ENCODE measurements around the gene R3HDM1.

DNA sequence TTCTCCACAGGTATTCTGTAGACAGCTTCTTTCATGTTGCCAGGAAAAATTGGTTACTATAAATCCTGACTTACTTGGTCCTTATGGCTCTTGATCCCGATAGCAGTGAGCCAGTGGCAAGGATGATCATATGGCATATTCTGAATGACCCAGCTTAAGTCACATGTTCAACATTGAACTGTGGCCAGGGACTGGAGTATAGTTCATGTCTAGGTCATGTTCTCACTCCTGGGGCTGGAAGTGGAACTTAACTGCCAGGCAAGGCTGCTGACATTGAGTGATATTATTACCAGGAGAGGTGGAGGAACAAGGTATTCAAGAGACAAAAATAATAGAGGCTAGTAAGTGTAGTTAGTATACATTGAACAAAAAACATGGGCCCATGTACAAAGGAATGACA, 26.2 kb downstream of the R3HDM1 start:
- TF ChIP-seq, protein P1, sequence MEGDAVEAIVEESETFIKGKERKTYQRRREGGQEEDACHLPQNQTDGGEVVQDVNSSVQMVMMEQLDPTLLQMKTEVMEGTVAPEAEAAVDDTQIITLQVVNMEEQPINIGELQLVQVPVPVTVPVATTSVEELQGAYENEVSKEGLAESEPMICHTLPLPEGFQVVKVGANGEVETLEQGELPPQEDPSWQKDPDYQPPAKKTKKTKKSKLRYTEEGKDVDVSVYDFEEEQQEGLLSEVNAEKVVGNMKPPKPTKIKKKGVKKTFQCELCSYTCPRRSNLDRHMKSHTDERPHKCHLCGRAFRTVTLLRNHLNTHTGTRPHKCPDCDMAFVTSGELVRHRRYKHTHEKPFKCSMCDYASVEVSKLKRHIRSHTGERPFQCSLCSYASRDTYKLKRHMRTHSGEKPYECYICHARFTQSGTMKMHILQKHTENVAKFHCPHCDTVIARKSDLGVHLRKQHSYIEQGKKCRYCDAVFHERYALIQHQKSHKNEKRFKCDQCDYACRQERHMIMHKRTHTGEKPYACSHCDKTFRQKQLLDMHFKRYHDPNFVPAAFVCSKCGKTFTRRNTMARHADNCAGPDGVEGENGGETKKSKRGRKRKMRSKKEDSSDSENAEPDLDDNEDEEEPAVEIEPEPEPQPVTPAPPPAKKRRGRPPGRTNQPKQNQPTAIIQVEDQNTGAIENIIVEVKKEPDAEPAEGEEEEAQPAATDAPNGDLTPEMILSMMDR (conservative IDR thresholded peaks at IDR 0.05; ENCODE audit: low read depth, low read length) = no peak
- no peak for TF ChIP-seq RAD21 (IDR thresholded peaks at IDR 0.05; ENCODE audit: low read length)
- TF ChIP-seq POLR2A (IDR thresholded peaks at IDR 0.05; ENCODE audit: low read depth, low read length) = no peak
- TF ChIP-seq MAZ (IDR thresholded peaks at IDR 0.05; ENCODE audit: borderline replicate concordance, low read depth, low read length) = no peak
- TF ChIP-seq, protein P2, sequence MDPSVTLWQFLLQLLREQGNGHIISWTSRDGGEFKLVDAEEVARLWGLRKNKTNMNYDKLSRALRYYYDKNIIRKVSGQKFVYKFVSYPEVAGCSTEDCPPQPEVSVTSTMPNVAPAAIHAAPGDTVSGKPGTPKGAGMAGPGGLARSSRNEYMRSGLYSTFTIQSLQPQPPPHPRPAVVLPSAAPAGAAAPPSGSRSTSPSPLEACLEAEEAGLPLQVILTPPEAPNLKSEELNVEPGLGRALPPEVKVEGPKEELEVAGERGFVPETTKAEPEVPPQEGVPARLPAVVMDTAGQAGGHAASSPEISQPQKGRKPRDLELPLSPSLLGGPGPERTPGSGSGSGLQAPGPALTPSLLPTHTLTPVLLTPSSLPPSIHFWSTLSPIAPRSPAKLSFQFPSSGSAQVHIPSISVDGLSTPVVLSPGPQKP (IDR thresholded peaks at IDR 0.05; ENCODE audit: borderline replicate concordance, low read depth, low read length) = no peak
- TF ChIP-seq MAFK (IDR thresholded peaks at IDR 0.05; ENCODE audit: low read depth, low read length) = no peak
- TF ChIP-seq, protein P3, sequence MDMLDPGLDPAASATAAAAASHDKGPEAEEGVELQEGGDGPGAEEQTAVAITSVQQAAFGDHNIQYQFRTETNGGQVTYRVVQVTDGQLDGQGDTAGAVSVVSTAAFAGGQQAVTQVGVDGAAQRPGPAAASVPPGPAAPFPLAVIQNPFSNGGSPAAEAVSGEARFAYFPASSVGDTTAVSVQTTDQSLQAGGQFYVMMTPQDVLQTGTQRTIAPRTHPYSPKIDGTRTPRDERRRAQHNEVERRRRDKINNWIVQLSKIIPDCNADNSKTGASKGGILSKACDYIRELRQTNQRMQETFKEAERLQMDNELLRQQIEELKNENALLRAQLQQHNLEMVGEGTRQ (IDR thresholded peaks at IDR 0.05; ENCODE audit: low read depth, low read length) = no peak
- TF ChIP-seq FOS (IDR thresholded peaks at IDR 0.05; ENCODE audit: low read depth, low read length) = no peak
